Breast epithelium (tissue), 4 donors: Measurements from ENCODE around the gene FAM168A. TPM values are rescaled to one million over a fixed set of nuclear protein-coding genes. Genes with fewer than 3 reads are reported as not detected.

Source experiments
- DNase-seq, 2 donors: peaks; one replicate each; pipeline ENCODE4 v3.0.0-alpha.2; 2019; ENCODE audit warnings: low spot score in 2 of 2
- H3K27ac ChIP-seq, 2 donors: fragments of 200-600 bp; sonication (generic) in 1 of 2; one replicate each; pipeline ENCODE4 v1.5.1; 2016 to 2019; ENCODE audit warnings: mild to moderate bottlenecking in 1 of 2
- H3K27me3 ChIP-seq, 2 donors: fragments of 200-600 bp; sonication (generic) in 1 of 2; one replicate each; pipeline versions ENCODE4 v1.5.1 to v1.6.0; 2017 to 2019; ENCODE audit warnings: control low read depth in 1 of 2, mild to moderate bottlenecking in 1 of 2
- H3K36me3 ChIP-seq: fragments of 200-600 bp; one replicate; pipeline ENCODE4 v1.5.1; 2019
- H3K4me1 ChIP-seq, 2 donors: fragments of 200-600 bp; sonication (generic); one replicate each; pipeline ENCODE4 v1.5.1; 2016 to 2019; ENCODE audit warnings: control low read depth in 1 of 2
- H3K4me3 ChIP-seq, 3 donors: fragments of 200-600 bp; sonication (generic); 1 replicate in 2 of 3; 2 replicates in 1 of 3; pipeline ENCODE4 v1.5.1; 2016 to 2019; ENCODE audit warnings: mild to moderate bottlenecking in 3 of 3, moderate library complexity in 2 of 3
- H3K9me3 ChIP-seq, 2 donors: fragments of 200-600 bp; sonication (generic) in 1 of 2; one replicate each; pipeline ENCODE4 v1.5.1; 2016 to 2019; ENCODE audit warnings: control low read depth in 1 of 2
- POLR2A ChIP-seq: fragments of 450-650 bp; IDR thresholded peaks from one replicate; pipeline ENCODE4 v1.6.1; 2016; ENCODE audit warnings: antibody characterized with exemption, mild to moderate bottlenecking, moderate library complexity
- POLR2AphosphoS5 ChIP-seq, 3 donors: sonication (generic); formaldehyde crosslinking; IDR thresholded peaks; one replicate each; pipeline ENCODE4 v1.6.1; 2017; ENCODE audit warnings: antibody characterized with exemption in 3 of 3
- intact Hi-C: fragments of 100-400 bp; cut with DNase I; formaldehyde crosslinking; loops from one replicate; pipeline ENCODE4 v1.15.1; 2023; ENCODE audit warnings: low total_unique reads
- total RNA-seq, 3 donors: library from RNA; depleted of rRNA; stranded (reverse); fragments of >200 nt; gene quantifications; one replicate each; pipeline ENCODE4 v1.1.0, GENCODE V29; 2016
- TF ChIP-seq, protein P1 (sequence below), 3 donors: fragments of 450-650 bp; IDR thresholded peaks; one replicate each; pipeline ENCODE4 v1.5.1; 2016 to 2017; ENCODE audit warnings: antibody characterized with exemption in 3 of 3, mild to moderate bottlenecking in 3 of 3, moderate library complexity in 3 of 3

Gene FAM168A
- total RNA-seq, 3 donors from 2014 or later, result 26.5 to 41.9 (median 28.8) TPM

DNA sequence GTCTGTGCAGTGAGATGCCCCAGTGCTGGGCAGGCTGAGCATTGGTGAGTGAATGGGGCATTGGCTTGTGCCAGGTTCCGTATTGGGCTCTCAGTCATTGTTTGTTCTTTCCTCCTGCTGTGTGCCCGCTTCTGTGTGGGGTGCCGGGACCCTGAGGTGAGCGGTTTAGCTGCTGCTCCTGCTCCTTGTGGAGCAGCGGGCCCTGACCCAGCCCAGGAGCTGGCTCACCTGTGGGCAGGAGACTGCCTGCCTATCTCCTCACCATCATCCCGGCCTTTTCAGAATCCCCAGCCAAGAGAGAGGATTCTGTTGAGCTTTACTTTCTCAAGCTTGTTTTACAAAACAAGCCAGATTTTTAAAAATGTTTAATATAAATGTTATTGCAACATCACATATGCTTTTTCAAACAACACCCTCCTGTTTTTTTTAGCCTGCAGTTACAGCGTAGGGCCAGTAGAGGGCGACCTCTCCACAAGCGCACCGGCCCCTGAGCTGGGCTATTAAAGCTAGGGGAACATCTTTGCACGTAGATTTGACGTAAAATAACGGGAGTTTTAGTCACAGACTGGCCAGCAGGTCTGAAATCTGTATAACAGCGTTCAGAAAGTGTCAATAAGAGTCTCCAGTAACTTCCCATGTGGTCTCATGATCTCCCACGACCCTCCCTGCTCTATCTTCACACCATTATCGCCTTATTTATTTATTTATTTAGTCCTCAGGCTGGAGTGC lies 246.8 kb downstream of the FAM168A start:
- peak overlapping the region; percentile 22 to 50 for H3K27ac ChIP-seq
- H3K27me3 ChIP-seq, result no peaks in the 10 kb centered on the region
- DNase-seq, result no peak
- no peak overlapping the region for H3K4me3 ChIP-seq
- H3K36me3 ChIP-seq, result no peaks in the 10 kb centered on the region
- no peaks in the 10 kb centered on the region for H3K4me1 ChIP-seq
- intact Hi-C loops, result no loop called here
- TF ChIP-seq POLR2A (no peak), POLR2AphosphoS5 (IDR thresholded peaks at IDR 0.05) (no peak)
- TF ChIP-seq, protein P1, sequence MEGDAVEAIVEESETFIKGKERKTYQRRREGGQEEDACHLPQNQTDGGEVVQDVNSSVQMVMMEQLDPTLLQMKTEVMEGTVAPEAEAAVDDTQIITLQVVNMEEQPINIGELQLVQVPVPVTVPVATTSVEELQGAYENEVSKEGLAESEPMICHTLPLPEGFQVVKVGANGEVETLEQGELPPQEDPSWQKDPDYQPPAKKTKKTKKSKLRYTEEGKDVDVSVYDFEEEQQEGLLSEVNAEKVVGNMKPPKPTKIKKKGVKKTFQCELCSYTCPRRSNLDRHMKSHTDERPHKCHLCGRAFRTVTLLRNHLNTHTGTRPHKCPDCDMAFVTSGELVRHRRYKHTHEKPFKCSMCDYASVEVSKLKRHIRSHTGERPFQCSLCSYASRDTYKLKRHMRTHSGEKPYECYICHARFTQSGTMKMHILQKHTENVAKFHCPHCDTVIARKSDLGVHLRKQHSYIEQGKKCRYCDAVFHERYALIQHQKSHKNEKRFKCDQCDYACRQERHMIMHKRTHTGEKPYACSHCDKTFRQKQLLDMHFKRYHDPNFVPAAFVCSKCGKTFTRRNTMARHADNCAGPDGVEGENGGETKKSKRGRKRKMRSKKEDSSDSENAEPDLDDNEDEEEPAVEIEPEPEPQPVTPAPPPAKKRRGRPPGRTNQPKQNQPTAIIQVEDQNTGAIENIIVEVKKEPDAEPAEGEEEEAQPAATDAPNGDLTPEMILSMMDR (IDR thresholded peaks at IDR 0.05), result peak; percentile 90 to 92 (median 91)
- no peaks in the 10 kb centered on the region for H3K9me3 ChIP-seq

Other genes with a start within 250 kb of the FAM168A start
- gene RELT, start 221.7 kb downstream of the FAM168A start, total RNA-seq, result 1 to 10 TPM; 2.2 to 3.7 (median 2.3) TPM
- gene PLEKHB1, start 48.5 kb upstream of the FAM168A start, total RNA-seq, result 10 to 100 TPM in 2 of 3 donors, under 1 TPM in 1; 0.80 to 49.6 (median 17.0) TPM
- 100 to 1,000 TPM in 2 of 3 donors, 10 to 100 TPM in 1; 79.6 to 119 (median 102) TPM for gene RAB6A, start 163.0 kb upstream of the FAM168A start, total RNA-seq
- 10 to 100 TPM in 2 of 3 donors, 1 to 10 TPM in 1; 6.9 to 28.2 (median 15.7) TPM for gene MRPL48, start 189.8 kb upstream of the FAM168A start, total RNA-seq